ENCODE results near the gene RABGAP1L.

Gene RABGAP1L

GRCh38 chr1:174913225-174913903, 754.0 kb downstream of the RABGAP1L start:
- DNase-seq, result no peak

GRCh38 chr1:174914991-174915390, 755.7 kb downstream of the RABGAP1L start:
- DNase-seq, result no peak

- DNase-seq, result no peak
Observed at GRCh38 chr1:174916846-174917245, 757.5 kb downstream of the RABGAP1L start.

GRCh38 chr1:174920093-174920492, 760.8 kb downstream of the RABGAP1L start:
- no peak for DNase-seq

GRCh38 chr1:174922121-174922520, 762.8 kb downstream of the RABGAP1L start:
- DNase-seq, result no peak

GRCh38 chr1:174923820-174924219, 764.5 kb downstream of the RABGAP1L start:
- DNase-seq, result no peak

- DNase-seq, result no peak
Observed at GRCh38 chr1:174928541-174928940, 769.2 kb downstream of the RABGAP1L start.

GRCh38 chr1:174931214-174931613, 771.9 kb downstream of the RABGAP1L start:
- no peak for DNase-seq

GRCh38 chr1:174932587-174932986, 773.3 kb downstream of the RABGAP1L start:
- no peak for DNase-seq

GRCh38 chr1:174935961-174936727, 776.8 kb downstream of the RABGAP1L start:
- DNase-seq, result no peak

GRCh38 chr1:174938281-174939007, 779.1 kb downstream of the RABGAP1L start:
- DNase-seq, result no peak

GRCh38 chr1:174939775-174940545, 780.6 kb downstream of the RABGAP1L start:
- no peak for DNase-seq

GRCh38 chr1:174940646-174941175, 781.4 kb downstream of the RABGAP1L start:
- no peak for DNase-seq

GRCh38 chr1:174942547-174943255, 783.4 kb downstream of the RABGAP1L start:
- no peak for DNase-seq

GRCh38 chr1:174946031-174946430, 786.7 kb downstream of the RABGAP1L start:
- no peak for DNase-seq

- no peak for DNase-seq
Observed at GRCh38 chr1:174949061-174949460, 789.7 kb downstream of the RABGAP1L start.

GRCh38 chr1:174949645-174950044, 790.3 kb downstream of the RABGAP1L start:
- no peak for DNase-seq

GRCh38 chr1:174953285-174954072, 794.2 kb downstream of the RABGAP1L start:
- no peak for DNase-seq

GRCh38 chr1:174954073-174954460, 794.7 kb downstream of the RABGAP1L start:
- DNase-seq, result no peak

- no peak for DNase-seq
Observed at GRCh38 chr1:174954671-174955669, 795.6 kb downstream of the RABGAP1L start.

Measured in activated naive CD4-positive, alpha-beta T cell treated with anti-CD3 and anti-CD28 coated beads, Interleukin-2, amount 50 U/mL, for 16 hours (primary cell).